Caki2 (cell line): ENCODE data around the gene PTPN14. TPM values are rescaled to one million over a fixed set of nuclear protein-coding genes. Genes with fewer than 3 reads are reported as not detected.

Experiments
- DNase-seq: peaks from one replicate; pipeline ENCODE4 v3.0.0-alpha.2; 2015; ENCODE audit warnings: low read depth
- in situ Hi-C: cut with HindIII; loops from 2 replicates; pipeline ENCODE4 v1.10.0; 2016; ENCODE audit warnings: low sequenced_read_pairs, low pct_unique_long_range_greater_than_20kb, mixed read lengths
- total RNA-seq: library from RNA; depleted of rRNA; stranded (reverse); fragments of >200 nt; shearing (Covaris generic); gene quantifications from 2 replicates; pipeline ENCODE4 v1.2.3, GENCODE V29; 2014; ENCODE audit warnings: low replicate concordance

Gene PTPN14
- total RNA-seq, 1 experiment from 2014 or later: 22.9 TPM

- peak; percentile 78 for DNase-seq
- in situ Hi-C loops: no loop called here
Observed at GRCh38 chr1:214321705-214322453, 229.5 kb downstream of the PTPN14 start.

- in situ Hi-C loops: no loop called here
- no peak for DNase-seq
Observed at GRCh38 chr1:214319938-214320337, 231.5 kb downstream of the PTPN14 start.

- no peak for DNase-seq
Observed at GRCh38 chr1:214318956-214319736, 232.3 kb downstream of the PTPN14 start.

GRCh38 chr1:214318356-214318755 lies 233.0 kb downstream of the PTPN14 start:
- DNase-seq: no peak
- in situ Hi-C loops: no loop called here

More at GRCh38 chr1:214318956-214319736, 232.3 kb downstream of the PTPN14 start:
- in situ Hi-C loops: no loop called here

GRCh38 chr1:214317734-214318133 lies 233.7 kb downstream of the PTPN14 start:
- DNase-seq: no peak
- in situ Hi-C loops: no loop called here

- DNase-seq: no peak
- in situ Hi-C loops: no loop called here
Observed at GRCh38 chr1:214317300-214317699, 234.1 kb downstream of the PTPN14 start.

GRCh38 chr1:214316593-214316992 lies 234.8 kb downstream of the PTPN14 start:
- DNase-seq: peak; percentile 78
- in situ Hi-C loops: no loop called here

- DNase-seq: no peak
- in situ Hi-C loops: no loop called here
Observed at GRCh38 chr1:214314178-214314843, 237.1 kb downstream of the PTPN14 start.

GRCh38 chr1:214312530-214313051 lies 238.8 kb downstream of the PTPN14 start:
- in situ Hi-C loops: no loop called here

GRCh38 chr1:214310777-214311690 lies 240.4 kb downstream of the PTPN14 start:
- in situ Hi-C loops: no loop called here
- DNase-seq: no peak

More at GRCh38 chr1:214312530-214313051, 238.8 kb downstream of the PTPN14 start:
- DNase-seq: no peak

- in situ Hi-C loops: no loop called here
- no peak for DNase-seq
Observed at GRCh38 chr1:214310010-214310409, 241.4 kb downstream of the PTPN14 start.

- DNase-seq: no peak
- in situ Hi-C loops: no loop called here
Observed at GRCh38 chr1:214306269-214306668, 245.1 kb downstream of the PTPN14 start.

GRCh38 chr1:214305164-214305751 lies 246.1 kb downstream of the PTPN14 start:
- DNase-seq: no peak
- in situ Hi-C loops: no loop called here

- in situ Hi-C loops: no loop called here
Observed at GRCh38 chr1:214303141-214303930, 248.1 kb downstream of the PTPN14 start.

GRCh38 chr1:214301526-214301925 lies 249.9 kb downstream of the PTPN14 start:
- in situ Hi-C loops: no loop called here
- DNase-seq: no peak

More at GRCh38 chr1:214303141-214303930, 248.1 kb downstream of the PTPN14 start:
- no peak for DNase-seq

GRCh38 chr1:214300149-214300780 lies 251.1 kb downstream of the PTPN14 start:
- no peak for DNase-seq
- in situ Hi-C loops: no loop called here
